Measurements from ENCODE around the gene KATNB1.
A peak's percentile ranks its signal among the peaks of the same experiment; 100 is the strongest.
"Not testable (repeated sequence)": the region's sequence is repeated elsewhere in the genome, so short reads cannot be mapped to it uniquely, and the experiment has no call there.

KATNB1 gene

DNA sequence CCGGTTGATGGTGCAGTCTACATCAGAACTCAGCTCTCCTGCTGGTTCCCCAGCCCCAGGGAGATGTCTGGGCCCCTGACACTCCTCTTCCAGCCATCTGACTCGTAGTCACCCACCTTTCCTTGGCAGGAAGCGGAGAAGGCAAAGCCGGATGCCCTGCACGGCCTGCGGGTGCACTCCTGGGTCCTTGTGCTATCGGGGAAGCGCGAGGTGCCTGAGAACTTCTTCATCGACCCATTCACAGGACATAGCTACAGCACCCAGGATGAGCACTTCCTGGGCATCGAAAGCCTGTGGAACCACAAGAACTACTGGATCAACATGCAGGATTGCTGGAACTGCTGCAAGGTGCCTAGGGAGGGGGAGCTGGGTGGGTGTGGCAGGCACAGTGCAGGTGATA, 28.2 kb upstream of the KATNB1 start:
- DNase-seq, result no peak
- Mint-ChIP-seq H3K4me1 (peaks cover 0 to 5% of the 10 kb centered on the region in 2 donors), H3K4me3 (no peak overlapping the region), H3K27ac (no peak overlapping the region), H3K36me3 (no peaks in the 10 kb centered on the region), H3K9me3 (peaks cover 0 to 2% of the 10 kb centered on the region in 2 donors), H3K27me3 (peaks cover 10 to 21% of the 10 kb centered on the region in 2 donors)
- ATAC-seq (replicated peaks), result no peak

DNA sequence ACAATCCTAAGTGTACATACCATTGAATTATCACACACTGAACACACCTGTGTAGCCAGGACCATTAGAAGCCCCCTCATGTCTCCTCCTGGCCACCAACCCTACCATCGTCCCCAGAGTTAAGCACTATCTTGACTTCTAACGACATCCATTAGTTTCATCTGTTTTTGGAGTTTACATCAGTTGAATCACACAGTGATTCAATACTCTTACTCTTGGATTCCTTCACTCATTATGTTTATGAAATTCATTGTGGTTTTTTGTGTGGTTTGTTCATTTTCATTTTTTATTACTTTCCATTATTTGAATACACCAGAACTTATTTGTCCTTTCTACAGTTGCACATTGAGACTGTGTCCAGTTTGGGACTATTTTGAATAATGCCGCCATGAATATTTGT, 27.4 kb upstream of the KATNB1 start:
- Mint-ChIP-seq H3K4me1 (peaks cover 0 to 5% of the 10 kb centered on the region in 2 donors), H3K27me3 (peaks cover 10 to 21% of the 10 kb centered on the region in 2 donors), H3K9me3 (peaks cover 0 to 2% of the 10 kb centered on the region in 2 donors), H3K4me3 (no peak overlapping the region), H3K36me3 (no peaks in the 10 kb centered on the region), H3K27ac (no peak overlapping the region)
- ATAC-seq (replicated peaks), result no peak
- no peak for DNase-seq

DNA sequence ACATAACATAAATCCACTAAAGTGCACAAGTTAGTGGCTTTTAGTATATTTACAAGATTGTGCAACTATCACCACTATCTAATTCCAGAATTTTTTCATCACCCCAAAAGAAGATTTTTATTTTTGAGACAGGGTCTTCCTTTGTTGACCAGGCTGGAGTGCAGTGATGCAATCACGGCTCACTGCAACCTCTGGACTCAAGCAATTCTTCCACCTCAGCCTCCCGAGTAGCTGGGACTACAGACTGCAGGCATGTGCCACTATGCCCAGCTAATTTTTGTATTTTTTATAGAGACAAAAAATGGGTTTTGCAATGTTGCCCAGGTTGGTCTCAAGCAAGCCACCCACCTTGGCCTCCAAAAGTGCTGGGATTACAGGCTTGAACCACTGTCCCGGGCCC, 25.9 kb upstream of the KATNB1 start:
- Mint-ChIP-seq H3K27me3 (peaks cover 10 to 15% of the 10 kb centered on the region in 2 donors), H3K4me3 (no peak overlapping the region), H3K9me3 (peaks cover 0 to 2% of the 10 kb centered on the region in 2 donors)

DNA sequence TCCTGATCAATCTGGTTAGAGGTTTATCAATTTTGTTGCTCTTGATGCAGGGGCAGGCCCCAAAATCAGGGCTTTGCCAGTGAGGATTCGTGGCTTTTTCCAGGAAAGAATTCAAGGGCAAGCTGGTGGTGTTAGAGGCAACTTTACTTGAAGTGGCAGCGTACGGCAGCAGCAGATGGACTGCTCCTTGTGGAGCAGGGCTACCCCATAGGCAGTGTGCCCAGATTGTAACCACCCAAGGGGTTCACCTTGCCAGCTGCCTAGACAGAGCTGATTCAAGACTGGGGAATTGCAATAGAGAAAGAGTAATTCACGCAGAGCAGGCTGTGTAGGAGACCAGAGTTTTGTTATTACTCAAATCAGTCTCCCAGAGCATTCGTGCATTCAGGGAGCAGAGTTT, 24.2 kb upstream of the KATNB1 start:
- peaks cover 5 to 13% of the 10 kb centered on the region in 2 donors for H3K27me3 Mint-ChIP-seq
- ATAC-seq (replicated peaks) (no peak), DNase-seq (no peak)
- peaks cover 0 to 2% of the 10 kb centered on the region in 2 donors for H3K9me3 Mint-ChIP-seq
- no peak overlapping the region for H3K27ac Mint-ChIP-seq
- H3K4me3 Mint-ChIP-seq, result no peak overlapping the region
- no peaks in the 10 kb centered on the region for H3K4me1 Mint-ChIP-seq
- H3K36me3 Mint-ChIP-seq, result no peaks in the 10 kb centered on the region

More for the DNA sequence above, 25.9 kb upstream of the KATNB1 start:
- Mint-ChIP-seq H3K27ac (no peak overlapping the region), H3K4me1 (no peaks in the 10 kb centered on the region), H3K36me3 (no peaks in the 10 kb centered on the region)
- ATAC-seq (replicated peaks), result no peak
- DNase-seq, result no peak

DNA sequence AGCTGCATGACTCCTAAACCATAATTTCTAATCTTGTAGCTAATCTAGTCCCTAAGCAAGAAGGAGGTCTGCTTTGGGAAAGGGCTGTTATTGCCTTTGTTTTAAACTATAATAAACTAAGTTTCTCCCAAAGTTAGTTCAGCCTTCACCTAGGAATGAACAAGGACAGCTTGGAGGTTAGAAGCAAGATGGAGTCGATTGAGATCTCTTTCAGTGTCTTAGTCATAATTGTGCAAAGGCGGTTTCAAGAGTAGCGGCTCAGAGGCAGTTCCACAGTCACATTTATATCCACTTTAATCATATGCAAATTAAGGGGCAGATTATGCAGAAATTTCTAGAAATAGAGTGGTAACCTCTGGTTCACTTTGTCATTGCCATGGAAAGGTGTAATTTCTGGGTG, 23.6 kb upstream of the KATNB1 start:
- Mint-ChIP-seq H3K4me3 (no peak overlapping the region), H3K27me3 (peaks cover under 1 to 10% of the 10 kb centered on the region in 2 donors), H3K4me1 (no peaks in the 10 kb centered on the region), H3K27ac (no peak overlapping the region), H3K9me3 (no peaks in the 10 kb centered on the region), H3K36me3 (no peaks in the 10 kb centered on the region)
- ATAC-seq (replicated peaks) (no peak), DNase-seq (no peak)

DNA sequence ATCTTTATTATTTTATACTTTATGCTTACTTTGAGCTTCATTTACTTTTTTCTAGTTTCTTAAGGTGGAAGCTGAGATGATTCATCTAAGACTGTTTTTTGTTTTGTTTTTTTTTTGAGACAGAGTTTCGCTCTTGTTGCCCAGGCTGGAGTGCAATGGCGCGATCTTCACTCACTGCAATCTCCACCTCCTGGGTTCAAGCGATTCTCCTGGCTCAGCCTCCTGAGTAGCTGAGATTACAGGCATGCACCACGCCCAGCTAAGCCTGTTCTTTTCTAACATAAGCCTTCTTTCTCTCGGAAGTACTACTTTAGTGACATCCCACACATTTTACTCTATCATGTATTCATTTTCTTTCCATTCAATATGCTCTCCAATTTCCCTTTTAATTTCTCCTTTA, 23.0 kb upstream of the KATNB1 start:
- ATAC-seq (replicated peaks); H3K27ac Mint-ChIP-seq; DNase-seq; H3K9me3 Mint-ChIP-seq; H3K27me3 Mint-ChIP-seq; H3K4me1 Mint-ChIP-seq; H3K4me3 Mint-ChIP-seq; H3K36me3 Mint-ChIP-seq: not testable (repeated sequence)

DNA sequence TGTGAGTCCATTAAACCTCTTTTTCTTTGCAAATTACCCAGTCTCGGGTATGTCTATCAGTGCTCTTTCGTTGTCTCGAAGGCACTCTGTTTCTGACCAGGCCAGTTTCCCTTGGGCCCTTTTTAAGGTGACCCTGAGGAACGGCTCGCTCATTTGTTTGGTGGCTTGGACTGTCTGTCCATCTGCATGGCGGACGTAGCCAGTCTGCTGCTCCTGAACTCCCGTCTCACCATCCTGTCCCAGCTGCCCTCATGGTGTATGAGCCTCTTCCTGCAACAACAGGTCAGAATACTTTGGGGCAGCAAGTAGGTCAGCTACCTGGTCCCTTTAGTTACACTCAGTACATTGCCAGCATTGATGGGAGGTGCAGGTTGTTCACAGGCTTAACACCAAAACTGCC, 22.0 kb upstream of the KATNB1 start:
- Mint-ChIP-seq H3K4me3 (no peak overlapping the region), H3K4me1 (no peaks in the 10 kb centered on the region), H3K27me3 (no peaks in the 10 kb centered on the region), H3K36me3 (no peaks in the 10 kb centered on the region), H3K9me3 (no peaks in the 10 kb centered on the region), H3K27ac (no peak overlapping the region)
- no peak for DNase-seq
- ATAC-seq (replicated peaks), result no peak

DNA sequence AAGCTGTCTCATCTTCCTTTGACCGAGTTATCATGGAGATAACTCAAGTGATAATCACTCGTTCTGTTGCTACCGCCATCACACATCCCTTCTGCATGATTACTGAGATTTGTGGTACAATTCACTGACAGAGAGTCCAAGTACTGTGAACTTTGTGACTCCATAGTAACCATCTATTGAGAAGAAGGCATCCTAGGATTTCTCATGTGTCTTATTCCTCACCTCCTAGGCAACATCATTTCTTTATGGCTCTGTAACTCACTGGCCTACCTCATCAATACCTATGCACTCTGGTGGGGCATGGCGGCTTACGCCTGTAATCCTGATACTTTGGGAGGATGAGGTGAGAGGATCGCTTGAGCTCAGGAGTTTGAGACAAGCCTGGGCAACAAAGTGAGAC, 21.5 kb upstream of the KATNB1 start:
- ATAC-seq (replicated peaks), result no peak
- Mint-ChIP-seq H3K4me3 (no peak overlapping the region), H3K27me3 (no peaks in the 10 kb centered on the region), H3K9me3 (no peaks in the 10 kb centered on the region), H3K27ac (no peak overlapping the region), H3K4me1 (no peaks in the 10 kb centered on the region), H3K36me3 (no peaks in the 10 kb centered on the region)
- DNase-seq, result no peak

DNA sequence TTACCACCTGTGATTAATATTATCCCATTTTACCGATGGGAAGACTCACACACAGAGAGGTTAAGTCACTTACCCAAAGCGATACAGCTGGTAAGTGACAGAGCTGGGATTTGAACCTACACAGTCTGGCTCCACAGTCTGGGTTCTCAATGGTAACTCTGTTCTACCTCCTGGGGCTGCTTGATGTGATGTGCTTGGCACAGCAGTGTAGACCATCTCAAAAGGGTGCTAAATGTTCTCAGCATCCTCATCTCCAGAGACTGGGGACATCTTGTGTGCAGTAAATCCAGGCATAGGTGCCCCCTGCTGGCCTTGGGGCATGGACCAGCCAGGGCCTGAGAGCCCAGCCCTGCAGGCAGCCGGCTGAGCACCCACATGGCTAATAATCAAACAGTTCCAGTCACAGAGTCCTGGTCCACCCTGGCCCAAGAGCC, 15.4 kb upstream of the KATNB1 start:
- peak; percentile 79 to 85 for ATAC-seq (replicated peaks)
- DNase-seq, result peak; percentile 34
- no peak overlapping the region for H3K27ac Mint-ChIP-seq
- no peak overlapping the region for H3K4me3 Mint-ChIP-seq
- H3K27me3 Mint-ChIP-seq, result no peaks in the 10 kb centered on the region
- H3K4me1 Mint-ChIP-seq, result peaks cover 6 to 9% of the 10 kb centered on the region in 2 donors
- H3K9me3 Mint-ChIP-seq, result no peaks in the 10 kb centered on the region
- no peaks in the 10 kb centered on the region for H3K36me3 Mint-ChIP-seq

DNA sequence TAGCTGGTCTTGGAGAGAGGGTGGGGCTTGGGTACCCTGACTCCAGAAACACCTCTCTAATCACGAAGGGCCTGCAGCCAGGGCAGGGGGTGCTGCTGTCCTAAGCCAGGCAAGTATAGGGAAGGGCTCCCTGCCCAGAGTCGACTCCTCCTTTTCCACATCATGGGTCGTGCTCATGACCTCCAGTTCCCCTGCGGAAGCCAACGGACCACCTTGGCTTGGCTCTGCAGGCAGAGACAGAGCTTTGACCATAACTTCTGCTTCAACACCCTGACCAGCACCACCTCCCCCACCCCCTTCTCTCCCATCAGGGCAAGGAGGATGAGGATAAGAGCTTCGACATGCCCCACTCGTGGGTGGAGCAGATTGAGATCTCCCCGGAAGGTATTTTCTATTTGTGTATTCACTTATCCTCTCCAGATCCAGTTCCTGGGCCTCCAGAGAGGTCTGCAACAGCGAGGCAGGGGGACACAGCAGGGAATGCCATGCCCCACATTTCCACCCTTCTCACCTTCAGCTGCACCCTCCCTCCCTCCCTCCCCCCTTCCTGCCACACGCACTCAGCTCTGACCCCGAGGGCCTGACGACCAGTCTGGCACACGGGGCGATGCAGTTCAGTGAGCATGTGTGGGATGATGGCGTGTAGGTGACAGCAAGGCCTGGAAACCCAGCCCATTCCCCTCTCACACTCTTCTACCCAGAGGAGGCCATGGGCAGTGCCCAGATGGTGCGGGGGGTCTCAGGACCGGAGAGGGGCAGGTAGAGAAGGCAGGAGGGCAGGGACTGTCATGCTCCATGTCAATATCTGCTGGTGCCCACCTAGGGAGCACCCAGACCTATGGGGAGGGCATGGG, 14.0 kb upstream of the KATNB1 start:
- no peaks in the 10 kb centered on the region for H3K27me3 Mint-ChIP-seq
- no peak overlapping the region for H3K27ac Mint-ChIP-seq
- peaks cover 11 to 13% of the 10 kb centered on the region in 2 donors for H3K4me1 Mint-ChIP-seq
- H3K4me3 Mint-ChIP-seq, result no peak overlapping the region
- ATAC-seq (replicated peaks) (no peak), DNase-seq (no peak)
- H3K36me3 Mint-ChIP-seq, result no peaks in the 10 kb centered on the region
- no peaks in the 10 kb centered on the region for H3K9me3 Mint-ChIP-seq

DNA sequence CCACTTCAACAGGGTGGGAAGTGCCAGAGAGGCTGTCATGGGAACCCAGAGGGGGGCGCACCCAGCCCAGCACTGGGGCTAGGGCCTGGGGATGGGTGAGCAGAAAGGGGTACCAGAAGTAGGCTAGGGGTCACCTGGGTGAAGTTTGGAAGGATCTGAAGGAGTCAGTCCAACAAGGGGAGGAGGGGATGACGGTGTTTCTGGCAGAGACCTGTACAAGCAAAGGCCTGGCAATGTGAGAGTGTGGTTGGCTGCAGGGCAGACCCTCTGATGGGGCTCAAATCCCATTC, 13.4 kb upstream of the KATNB1 start:
- ATAC-seq (replicated peaks), result no peak
- Mint-ChIP-seq H3K4me1 (peaks cover 11 to 13% of the 10 kb centered on the region in 2 donors), H3K27ac (no peak overlapping the region), H3K36me3 (no peaks in the 10 kb centered on the region), H3K27me3 (no peaks in the 10 kb centered on the region), H3K9me3 (no peaks in the 10 kb centered on the region), H3K4me3 (no peak overlapping the region)
- no peak for DNase-seq

DNA sequence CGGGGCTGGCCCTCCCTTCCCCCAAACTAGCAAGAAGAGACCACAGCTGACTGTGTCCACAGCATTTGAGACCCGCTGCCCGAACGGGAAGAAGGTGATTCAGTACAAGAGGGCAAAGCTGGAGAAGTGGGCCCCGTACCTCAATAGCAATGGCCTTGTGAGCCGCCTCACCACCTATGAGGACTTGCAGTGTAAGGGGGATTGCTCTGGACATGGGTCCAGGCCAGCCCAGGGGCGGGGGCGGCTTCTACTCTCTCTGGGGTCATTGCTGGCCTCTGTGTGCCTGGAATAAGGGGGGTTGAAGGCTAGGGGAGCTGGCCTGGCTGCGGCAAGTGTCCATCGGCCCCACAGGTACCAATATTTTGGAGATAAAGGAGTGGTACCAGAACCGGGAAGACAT, 12.9 kb upstream of the KATNB1 start:
- no peak overlapping the region for H3K27ac Mint-ChIP-seq
- H3K36me3 Mint-ChIP-seq, result no peaks in the 10 kb centered on the region
- ATAC-seq (replicated peaks) (no peak), DNase-seq (no peak)
- H3K4me1 Mint-ChIP-seq, result peaks cover 11 to 13% of the 10 kb centered on the region in 2 donors
- H3K9me3 Mint-ChIP-seq, result no peaks in the 10 kb centered on the region
- no peaks in the 10 kb centered on the region for H3K27me3 Mint-ChIP-seq
- no peak overlapping the region for H3K4me3 Mint-ChIP-seq

DNA sequence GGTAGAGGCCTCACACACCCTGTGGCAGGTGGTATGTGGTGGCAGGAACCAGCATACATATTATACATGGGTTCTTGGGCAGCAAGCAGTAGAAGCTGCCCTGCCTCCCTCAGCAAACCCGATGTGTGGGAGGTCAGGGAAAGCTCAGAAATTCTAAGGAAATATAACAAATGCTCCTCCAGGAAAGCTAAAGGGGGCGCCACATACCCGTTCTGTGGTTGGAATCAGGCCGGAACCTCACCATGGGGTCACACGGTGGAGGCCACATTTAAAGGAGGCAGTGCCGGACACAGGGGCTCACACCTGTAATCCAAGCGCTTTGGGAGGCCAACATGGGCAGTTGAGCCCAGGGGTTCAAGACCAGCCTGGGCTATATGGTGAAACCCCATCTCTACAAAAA, 12.4 kb upstream of the KATNB1 start:
- H3K36me3 Mint-ChIP-seq, result no peaks in the 10 kb centered on the region
- H3K4me3 Mint-ChIP-seq, result no peak overlapping the region
- DNase-seq (no peak), ATAC-seq (replicated peaks) (no peak)
- no peaks in the 10 kb centered on the region for H3K9me3 Mint-ChIP-seq
- H3K27ac Mint-ChIP-seq, result no peak overlapping the region
- peaks cover 11 to 13% of the 10 kb centered on the region in 2 donors for H3K4me1 Mint-ChIP-seq
- H3K27me3 Mint-ChIP-seq, result no peaks in the 10 kb centered on the region

DNA sequence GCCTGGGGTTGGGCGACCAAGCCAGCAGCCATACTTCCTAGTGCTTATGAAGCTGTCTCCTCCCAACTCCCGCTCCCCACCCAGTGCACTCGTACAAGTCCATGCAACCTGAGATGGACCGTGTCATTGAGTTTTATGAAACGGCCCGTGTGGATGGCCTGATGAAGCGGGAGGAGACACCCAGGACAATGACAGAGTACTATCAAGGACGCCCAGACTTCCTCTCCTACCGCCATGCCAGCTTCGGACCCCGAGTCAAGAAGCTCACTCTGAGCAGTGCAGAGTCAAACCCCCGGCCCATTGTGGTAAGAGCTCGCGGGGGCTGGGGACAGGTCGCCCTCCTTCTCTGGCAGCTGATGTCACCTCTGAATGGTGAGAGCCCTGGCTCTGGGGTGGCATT, 11.0 kb upstream of the KATNB1 start:
- Mint-ChIP-seq H3K9me3 (no peaks in the 10 kb centered on the region), H3K27me3 (no peaks in the 10 kb centered on the region), H3K36me3 (no peaks in the 10 kb centered on the region), H3K27ac (no peak overlapping the region), H3K4me1 (peaks cover 11 to 13% of the 10 kb centered on the region in 2 donors), H3K4me3 (no peak overlapping the region)
- no peak for DNase-seq
- no peak for ATAC-seq (replicated peaks)

DNA sequence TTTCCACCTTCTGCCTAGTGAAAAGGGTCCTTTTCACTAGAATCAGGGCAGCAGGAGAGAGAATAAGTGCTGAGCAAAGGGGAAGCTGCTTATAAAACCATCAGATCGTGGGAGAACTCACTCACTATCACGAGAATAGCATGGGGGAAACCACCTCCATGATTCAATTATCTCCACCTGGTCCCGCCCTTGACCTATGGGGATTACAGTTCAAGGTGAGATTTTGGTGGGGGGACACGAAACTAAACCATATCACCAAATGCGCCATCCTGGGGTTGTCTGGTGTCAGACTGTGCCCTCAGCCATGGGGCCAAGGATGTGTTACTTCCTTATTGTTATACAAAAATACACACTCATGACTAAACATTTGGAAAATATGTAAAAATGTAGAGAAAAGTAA, 10.4 kb upstream of the KATNB1 start:
- peak; percentile 72 to 79 for ATAC-seq (replicated peaks)
- no peaks in the 10 kb centered on the region for H3K9me3 Mint-ChIP-seq
- peak overlapping the region; percentile 75 for H3K27ac Mint-ChIP-seq
- peak; percentile 29 for DNase-seq
- no peaks in the 10 kb centered on the region for H3K36me3 Mint-ChIP-seq
- no peaks in the 10 kb centered on the region for H3K27me3 Mint-ChIP-seq
- H3K4me1 Mint-ChIP-seq, result peaks cover 11 to 13% of the 10 kb centered on the region in 2 donors
- H3K4me3 Mint-ChIP-seq, result no peak overlapping the region

Data from stimulated activated naive B cell treated with anti-CD40 and anti-IgM and Interleukin-4, amounts not matched to agents 10 μg/mL and 1 μg/mL and 100 μg/mL, for 72 hours (primary cell).